Stimulated activated CD8-positive, alpha-beta memory T cell treated with anti-CD3 and anti-CD28 coated beads, Interleukin-12 subunit alpha, Interleukin-12 subunit beta, amount 100 ng/mL, for 24 hours (primary cell): ENCODE measurements around the gene WNT2B.

Source experiments
- DNase-seq: peaks from one replicate; pipeline ENCODE4 v3.0.0-alpha.2; 2020; ENCODE audit errors: extremely low read depth

Gene WNT2B

DNA sequence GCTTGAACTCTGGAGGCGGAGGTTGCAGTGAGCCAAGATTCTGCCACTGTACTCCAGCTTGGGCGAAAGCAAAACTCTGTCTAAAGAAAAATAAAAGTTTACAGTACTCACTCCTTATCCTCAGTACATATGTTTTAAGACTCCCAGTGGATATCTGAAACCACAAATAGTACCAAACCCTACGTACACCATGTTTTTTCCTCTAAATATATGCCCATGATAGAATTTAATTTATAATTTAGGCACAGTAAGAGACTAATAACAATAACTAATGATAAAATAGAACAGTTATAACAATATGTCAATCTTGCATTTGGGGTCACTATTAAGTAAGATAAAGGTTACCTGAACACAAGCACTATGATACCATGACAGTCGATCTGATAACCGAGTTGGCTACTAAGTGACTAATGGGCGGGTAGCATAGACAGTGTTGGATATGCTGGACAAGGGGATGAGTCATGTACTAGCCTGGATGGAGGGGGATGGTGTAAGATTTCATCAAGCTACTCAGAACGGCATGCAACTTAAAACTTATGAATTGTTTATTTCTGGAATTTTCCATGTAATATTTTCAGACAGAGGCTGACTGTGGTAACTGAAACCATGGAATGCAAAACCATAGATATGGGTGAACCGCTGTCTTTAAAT lies 66.5 kb downstream of the WNT2B start:
- DNase-seq = no peak

- DNase-seq = no peak
Observed at GRCh38 chr1:112576240-112576639, 67.5 kb downstream of the WNT2B start.
